NB4 (cell line): Measurements from ENCODE around the gene USP3.

Source experiments
- DNase-seq: peaks from one replicate; pipeline ENCODE4 v3.0.0; 2010; ENCODE audit warnings: low read depth
- H3K4me3 ChIP-seq: one replicate; pipeline ENCODE4 v1.5.1; 2011; ENCODE audit warnings: mild to moderate bottlenecking, low read depth, low read length, moderate library complexity
- CTCF ChIP-seq: IDR thresholded peaks from one replicate; pipeline ENCODE4 v1.5.1; 2012; ENCODE audit warnings: low read depth, low read length
- MAX ChIP-seq: IDR thresholded peaks from 2 replicates; pipeline ENCODE4 v1.6.1; 2011; ENCODE audit warnings: low read depth, low read length
- MYC ChIP-seq: IDR thresholded peaks from 2 replicates; pipeline ENCODE4 v1.6.1; 2011; ENCODE audit warnings: low read depth, low read length
- POLR2A ChIP-seq: IDR thresholded peaks from 2 replicates; pipeline ENCODE4 v1.6.1; 2011; ENCODE audit warnings: mild to moderate bottlenecking; ENCODE audit not compliant: insufficient read length; ENCODE audit errors: extremely low read depth

Gene USP3

GRCh38 chr15:63573533-63573932 lies 69.1 kb downstream of the USP3 start:
- H3K4me3 ChIP-seq = no peak overlapping the region
- TF ChIP-seq MAX (no peak), CTCF (no peak), MYC (no peak), POLR2A (no peak)
- DNase-seq = no peak

GRCh38 chr15:63575312-63575711 lies 70.9 kb downstream of the USP3 start:
- TF ChIP-seq MYC (no peak), POLR2A (no peak), CTCF (no peak), MAX (no peak)
- no peak for DNase-seq
- H3K4me3 ChIP-seq = no peak overlapping the region

- no peak overlapping the region for H3K4me3 ChIP-seq
- no peak for DNase-seq
- TF ChIP-seq MYC (no peak), POLR2A (no peak), MAX (no peak), CTCF (no peak)
Measured at GRCh38 chr15:63576441-63576840, 72.0 kb downstream of the USP3 start.

- TF ChIP-seq MAX = no peak
- no peak for TF ChIP-seq MYC
- TF ChIP-seq CTCF = no peak
- TF ChIP-seq POLR2A = no peak
- DNase-seq = no peak
- H3K4me3 ChIP-seq = no peak overlapping the region
Measured at GRCh38 chr15:63582179-63582578, 77.8 kb downstream of the USP3 start.

GRCh38 chr15:63582718-63583426 lies 78.5 kb downstream of the USP3 start:
- no peak for DNase-seq
- no peak overlapping the region for H3K4me3 ChIP-seq
- no peak for TF ChIP-seq MAX
- TF ChIP-seq POLR2A = no peak
- TF ChIP-seq MYC = no peak
- TF ChIP-seq CTCF = no peak
